GM19395 (cell line): ENCODE results near the gene UQCRHL.

ENCODE experiments used
- ATAC-seq: cut with Tn5 transposase; IDR thresholded peaks from one replicate; pipeline ENCODE4 v1.9.1; 2021; ENCODE audit warnings: mild to moderate bottlenecking, moderate library complexity; ENCODE audit not compliant: unreplicated experiment

The UQCRHL gene

DNA sequence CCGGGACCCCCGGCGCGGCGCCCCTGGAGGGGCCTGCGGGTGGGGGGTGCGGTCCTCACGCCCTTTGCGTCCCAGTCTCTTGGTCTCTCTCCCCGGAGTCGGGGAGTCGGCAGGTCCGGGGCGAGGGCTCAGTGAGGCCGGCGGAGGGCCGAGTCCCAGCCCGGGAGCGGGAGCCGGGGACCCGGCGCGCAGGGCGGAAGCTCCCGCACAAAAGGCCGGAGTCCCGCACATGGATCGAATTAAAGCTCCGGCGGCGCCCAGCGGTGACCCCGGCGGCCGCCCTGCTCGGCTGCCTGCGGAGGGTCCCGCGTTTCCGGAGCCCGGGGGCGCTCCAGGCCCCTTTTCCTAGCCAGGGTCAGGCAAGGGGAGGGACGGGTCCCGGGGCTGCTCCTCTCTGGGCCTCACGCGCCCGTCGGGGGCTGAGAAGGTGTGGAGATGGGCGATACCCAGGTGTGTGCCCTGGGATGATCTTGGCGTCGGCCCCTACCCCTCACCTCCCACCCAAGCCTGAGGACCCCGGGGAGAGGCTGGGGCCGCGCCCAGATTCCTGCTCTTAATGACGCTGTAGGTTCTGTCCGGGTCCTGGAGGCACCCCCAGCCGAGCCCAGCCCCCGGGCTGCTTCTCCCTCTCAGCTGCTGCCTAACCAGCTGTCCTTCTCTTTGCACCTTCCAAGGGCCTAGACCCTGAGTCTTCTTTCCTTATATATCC, 48.3 kb downstream of the UQCRHL start:
- ATAC-seq: no peak

DNA sequence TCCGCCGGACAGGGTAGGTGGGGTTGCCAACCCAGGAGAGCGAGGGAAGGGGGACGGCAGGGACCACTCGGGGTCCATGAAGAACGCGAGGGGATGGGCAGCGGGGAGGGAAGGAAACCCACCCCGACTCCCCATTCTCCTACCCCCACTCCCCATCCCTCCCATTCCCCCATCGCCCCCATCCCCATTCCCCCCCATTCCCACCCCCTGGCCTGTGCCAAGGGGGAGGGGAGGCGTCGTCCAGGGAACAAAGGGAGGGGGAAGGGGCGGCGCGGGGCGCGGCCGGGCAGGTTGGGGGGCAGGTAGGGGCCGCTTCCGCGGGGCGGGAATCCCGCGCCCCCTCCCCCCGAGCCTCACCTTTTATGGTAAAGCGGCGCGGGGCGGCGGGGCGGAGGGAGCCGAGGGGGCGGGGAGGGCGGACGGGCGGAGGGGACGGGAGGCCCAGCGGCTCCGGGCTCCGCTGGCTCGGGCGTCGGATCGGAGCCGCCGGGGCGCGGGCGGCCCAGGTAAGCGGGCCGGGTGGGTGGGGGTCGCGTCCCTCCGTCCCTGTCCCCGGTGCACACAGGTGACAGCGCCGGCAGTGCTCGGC, 49.0 kb downstream of the UQCRHL start, which contains the start of gene FBLIM1:
TSS of gene FBLIM1 (plus strand) at position 453 of the 589 bp plus-strand sequence. CDS start 6,189 bp downstream, outside the sequence.
- ATAC-seq: no peak

DNA sequence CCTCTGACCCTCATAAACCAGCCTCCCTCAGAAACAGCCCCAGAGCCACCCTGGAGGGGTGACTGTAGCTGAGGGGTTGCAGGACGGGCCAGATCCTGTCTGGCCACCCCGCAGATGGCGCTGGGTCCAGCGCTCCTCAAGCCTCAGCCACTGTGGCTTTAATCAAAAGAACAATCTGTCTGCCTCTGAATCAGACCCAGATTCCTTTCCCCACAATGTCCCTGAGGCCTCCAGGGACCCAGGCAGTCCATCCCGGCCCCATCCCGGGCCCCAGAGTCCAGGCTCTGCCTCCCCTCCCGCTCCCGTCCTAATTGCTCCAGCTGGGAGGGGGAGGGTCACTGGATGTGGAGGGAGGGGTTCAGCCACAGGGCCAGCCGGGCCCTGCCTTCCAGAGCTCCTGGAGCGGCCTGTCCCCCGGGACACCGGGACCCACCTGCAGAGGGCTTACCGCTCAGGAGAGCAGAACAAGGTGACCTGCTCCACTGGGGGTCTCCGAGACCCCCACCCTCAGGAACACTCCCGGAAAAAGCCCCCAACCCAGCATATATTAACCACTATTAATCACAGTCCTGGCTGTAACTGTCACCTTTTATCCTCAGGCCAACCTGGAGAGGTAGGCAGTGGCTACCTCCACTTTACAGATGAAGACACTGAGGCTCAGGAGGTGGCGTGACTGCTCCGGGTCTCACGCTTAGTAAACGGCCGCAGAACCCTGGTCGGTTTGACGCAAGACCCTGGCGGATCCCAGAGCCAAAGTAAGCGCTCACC, 49.7 kb downstream of the UQCRHL start:
- ATAC-seq: no peak
